Endothelial cell of umbilical vein (primary cell): Measurements from ENCODE around the gene CYSLTR2. TPM values are rescaled to one million over a fixed set of nuclear protein-coding genes. Genes with fewer than 3 reads are reported as not detected.

Experiments
- BruUV-seq: library from RNA; stranded (reverse); fragments of 400-500 nt; replicated peaks from 2 replicates; lab custom pipeline; 2021; lab: Mats Ljungman, UMichigan
- CTCF ChIA-PET: fragments of 300-600, 350-600 bp; sonication (Branson Sonifier 250); formaldehyde crosslinking; loops from one replicate; lab custom pipeline; 2021; ENCODE audit warnings: antibody characterized with exemption, inconsistent platforms; lab: Charles Lee
- POLR2A ChIA-PET: fragments of 300-600, 350-600 bp; sonication (Branson Sonifier 250); formaldehyde crosslinking; loops from one replicate; lab custom pipeline; 2021; ENCODE audit warnings: antibody characterized with exemption, inconsistent platforms; lab: Charles Lee
- DNase-seq: peaks from one replicate; pipeline ENCODE4 v3.0.0-alpha.2; 2011; ENCODE audit warnings: low read depth, low spot score
- FAIRE-seq: peaks from 2 replicates; lab custom pipeline; 2011; peaks lifted over from hg19 to GRCh38; lab: Jason Lieb, UNC
- H2AFZ ChIP-seq: 2 replicates; pipeline ENCODE4 v1.6.0; 2012; ENCODE audit warnings: low read depth, low read length, control low read depth, inconsistent platforms
- H3K27ac ChIP-seq: 2 replicates; pipeline ENCODE4 v1.5.1; 2011; ENCODE audit warnings: low read depth, mild to moderate bottlenecking, control low read depth, low read length, moderate library complexity; ENCODE audit not compliant: insufficient read depth
- H3K27me3 ChIP-seq, 2 experiments: 2 replicates each; pipeline versions ENCODE4 v1.6.0 to v1.6.1; 2011; ENCODE audit warnings: low read length in 2 of 2, mixed read lengths in 1 of 2; ENCODE audit not compliant: control insufficient read depth in 2 of 2, insufficient read depth in 2 of 2
- H3K36me3 ChIP-seq, 2 experiments: 2 replicates in 1 of 2; 3 replicates in 1 of 2; pipeline ENCODE4 v1.5.1; 2011; ENCODE audit warnings: low read length in 2 of 2, mild to moderate bottlenecking in 1 of 2, moderate library complexity in 1 of 2; ENCODE audit not compliant: control insufficient read depth in 2 of 2, insufficient read depth in 2 of 2; ENCODE audit errors: extremely low read depth in 1 of 2
- H3K4me1 ChIP-seq: 3 replicates; pipeline ENCODE4 v1.5.1; 2011; ENCODE audit warnings: mild to moderate bottlenecking, low read length; ENCODE audit not compliant: control insufficient read depth, insufficient read depth; ENCODE audit errors: extremely low read depth
- H3K4me2 ChIP-seq: 2 replicates; pipeline ENCODE4 v1.6.1; 2011; ENCODE audit warnings: low read length, control low read depth, mixed read lengths; ENCODE audit not compliant: insufficient read depth
- H3K4me3 ChIP-seq, 3 experiments: fragments of 200-600 bp in 1 of 3; sonication (generic), shearing (Covaris generic) in 1 of 3; replicated peaks in 1 of 3; 2 replicates each; pipeline ENCODE4 v1.5.1; 2011 to 2016; ENCODE audit warnings: control low read depth in 3 of 3, low read length in 3 of 3, mild to moderate bottlenecking in 2 of 3, inconsistent platforms in 1 of 3, low read depth in 1 of 3, moderate library complexity in 1 of 3; ENCODE audit not compliant: insufficient read depth in 1 of 3
- H3K79me2 ChIP-seq: 2 replicates; pipeline ENCODE4 v1.6.0; 2012; ENCODE audit warnings: low read length, inconsistent platforms; ENCODE audit not compliant: control insufficient read depth, insufficient read depth
- H3K9ac ChIP-seq: replicated peaks from 2 replicates; pipeline ENCODE3; 2011; ENCODE audit warnings: low read length, control low read depth; ENCODE audit not compliant: insufficient read depth; ENCODE audit errors: extremely low read depth
- H3K9me1 ChIP-seq: replicated peaks from 3 replicates; pipeline ENCODE4 v1.6.0; 2011; ENCODE audit warnings: mild to moderate bottlenecking, low read length; ENCODE audit not compliant: control insufficient read depth, insufficient read depth; ENCODE audit errors: extremely low read depth
- H3K9me3 ChIP-seq: replicated peaks from 2 replicates; pipeline ENCODE4 v1.5.1; 2012; ENCODE audit warnings: low read length, inconsistent platforms; ENCODE audit not compliant: control insufficient read depth, insufficient read depth
- H4K20me1 ChIP-seq: replicated peaks from 2 replicates; pipeline ENCODE3; 2011; ENCODE audit warnings: mild to moderate bottlenecking, low read length; ENCODE audit not compliant: control insufficient read depth, insufficient read depth; ENCODE audit errors: extremely low read depth
- CTCF ChIP-seq, 2 donors: IDR thresholded peaks; 1 replicate in 1 of 2; 2 replicates in 1 of 2; pipeline ENCODE4 v1.5.1; 2011; ENCODE audit warnings: low read length in 2 of 2, mild to moderate bottlenecking in 2 of 2, moderate library complexity in 2 of 2, control low read depth in 1 of 2, inconsistent platforms in 1 of 2, low read depth in 1 of 2; ENCODE audit not compliant: insufficient read depth in 1 of 2; ENCODE audit errors: extremely low read depth in 1 of 2
- EZH2 ChIP-seq: IDR thresholded peaks from 2 replicates; pipeline ENCODE4 v1.6.1; 2012; ENCODE audit warnings: borderline replicate concordance, low read depth, mild to moderate bottlenecking, moderate library complexity, low read length, inconsistent platforms; ENCODE audit not compliant: severe bottlenecking
- FOS ChIP-seq: IDR thresholded peaks from 2 replicates; pipeline ENCODE4 v1.6.1; 2011; ENCODE audit warnings: mild to moderate bottlenecking, low read length, moderate library complexity, borderline replicate concordance; ENCODE audit not compliant: insufficient read depth
- GATA2 ChIP-seq: IDR thresholded peaks from 2 replicates; pipeline ENCODE4 v1.7.0; 2011; ENCODE audit warnings: low read depth, mild to moderate bottlenecking, moderate library complexity, mixed read lengths, low read length; ENCODE audit not compliant: insufficient read length, insufficient read depth
- JUN ChIP-seq: IDR thresholded peaks from 2 replicates; pipeline ENCODE4 v1.6.1; 2011; ENCODE audit warnings: borderline replicate concordance, low read depth; ENCODE audit not compliant: insufficient read length, insufficient read depth
- MAX ChIP-seq: IDR thresholded peaks from 2 replicates; pipeline ENCODE4 v1.6.1; 2011; ENCODE audit not compliant: insufficient read depth, insufficient read length
- MYC ChIP-seq: IDR thresholded peaks from one replicate; pipeline ENCODE4 v1.6.1; 2011; ENCODE audit warnings: mild to moderate bottlenecking, low read depth, low read length
- POLR2A ChIP-seq: IDR thresholded peaks from 2 replicates; pipeline ENCODE4 v1.6.1; 2012; ENCODE audit warnings: low read depth, mild to moderate bottlenecking, control low read depth, low read length
- POLR2AphosphoS5 ChIP-seq: IDR thresholded peaks from 2 replicates; pipeline ENCODE4 v1.6.1; 2012; ENCODE audit warnings: low read depth, mild to moderate bottlenecking, control low read depth, low read length, moderate library complexity; ENCODE audit not compliant: insufficient read depth
- dilution Hi-C: fragments of 300-500 bp; cut with MboI; formaldehyde crosslinking; loops from one replicate; pipeline ENCODE4 v1.15.0; 2019; ENCODE audit warnings: low sequenced_read_pairs; ENCODE audit not compliant: extremely low pct_ligation_motif_present
- intact Hi-C: fragments of 100-400 bp; cut with micrococcal nuclease; formaldehyde crosslinking; loops from one replicate; pipeline ENCODE4 v1.10.0; 2022
- polyA plus RNA-seq, 4 experiments: library from polyadenylated mRNA; depleted of rRNA in 3 of 4; stranded (reverse) in 3 of 4; unstranded in 1 of 4; fragments of >200 nt; gene quantifications; 2 replicates each; pipeline versions ENCODE4 v1.2.1 to v1.2.3, GENCODE V29; 2011 to 2012; ENCODE audit warnings: missing spikeins in 1 of 4
- total RNA-seq: library from RNA; stranded (reverse); gene quantifications from 2 replicates; pipeline ENCODE4 v1.2.3, GENCODE V29; 2021

Gene CYSLTR2
- total and polyA plus RNA-seq, 2 donors (not counting 3 experiments of a cell fraction or from before 2014, with no cell fraction given): 0.10 to 0.31 TPM

DNA sequence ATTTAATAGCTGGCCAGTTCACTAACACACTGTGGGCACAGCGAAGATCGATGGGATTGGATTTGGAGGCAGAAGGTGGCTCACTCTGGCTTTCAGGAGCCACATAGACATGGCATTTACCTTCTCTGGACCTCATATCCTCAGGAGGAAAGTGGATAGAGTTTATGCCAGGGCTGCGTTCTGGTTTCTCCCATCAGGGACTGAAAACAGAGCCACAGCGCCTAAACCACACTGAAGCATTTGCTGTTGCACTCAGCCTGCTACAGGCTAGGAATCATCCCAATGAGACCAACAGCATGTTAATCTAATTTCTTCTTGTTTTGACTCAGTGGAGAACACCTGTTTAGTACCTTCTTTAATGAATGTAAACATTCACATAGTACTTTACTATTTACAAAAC, 1.6 kb downstream of the CYSLTR2 start:
- no peaks in the 10 kb centered on the region for H3K4me1 ChIP-seq
- H3K9me1 ChIP-seq: no peaks in the 10 kb centered on the region
- intact Hi-C loops: no loop called here
- BruUV-seq: no TSS peak
- H3K27me3 ChIP-seq: peaks cover 7 to 23% of the 10 kb centered on the region in 2 experiments
- H3K4me2 ChIP-seq: no peak overlapping the region
- POLR2A ChIA-PET: no interaction called here
- H3K9me3 ChIP-seq: no peaks in the 10 kb centered on the region
- H3K36me3 ChIP-seq: no peaks in the 10 kb centered on the region
- H4K20me1 ChIP-seq: no peaks in the 10 kb centered on the region
- no peak overlapping the region for H2AFZ ChIP-seq
- no peaks in the 10 kb centered on the region for H3K79me2 ChIP-seq
- FAIRE-seq: no peak
- TF ChIP-seq MYC (no peak), MAX (no peak), FOS (no peak), EZH2 (no peak), POLR2A (no peak), GATA2 (no peak), CTCF (IDR thresholded peaks at IDR 0.05; ENCODE audit: extremely low read depth in 1 of 2, insufficient read depth in 1 of 2, low read depth in 1 of 2, low read length in 2 of 2) (no peak), JUN (no peak), POLR2AphosphoS5 (no peak)
- no peak overlapping the region for H3K27ac ChIP-seq
- H3K9ac ChIP-seq: no peak overlapping the region
- dilution Hi-C loops: no loop called here
- no peak for DNase-seq
- CTCF ChIA-PET: no interaction called here
- H3K4me3 ChIP-seq: no peak overlapping the region
